ENCODE results near the gene EOGT.

Gene EOGT

GRCh38 chr3:69008980-69009379 is 4.5 kb downstream of the EOGT start:
- no peak for DNase-seq

DNA sequence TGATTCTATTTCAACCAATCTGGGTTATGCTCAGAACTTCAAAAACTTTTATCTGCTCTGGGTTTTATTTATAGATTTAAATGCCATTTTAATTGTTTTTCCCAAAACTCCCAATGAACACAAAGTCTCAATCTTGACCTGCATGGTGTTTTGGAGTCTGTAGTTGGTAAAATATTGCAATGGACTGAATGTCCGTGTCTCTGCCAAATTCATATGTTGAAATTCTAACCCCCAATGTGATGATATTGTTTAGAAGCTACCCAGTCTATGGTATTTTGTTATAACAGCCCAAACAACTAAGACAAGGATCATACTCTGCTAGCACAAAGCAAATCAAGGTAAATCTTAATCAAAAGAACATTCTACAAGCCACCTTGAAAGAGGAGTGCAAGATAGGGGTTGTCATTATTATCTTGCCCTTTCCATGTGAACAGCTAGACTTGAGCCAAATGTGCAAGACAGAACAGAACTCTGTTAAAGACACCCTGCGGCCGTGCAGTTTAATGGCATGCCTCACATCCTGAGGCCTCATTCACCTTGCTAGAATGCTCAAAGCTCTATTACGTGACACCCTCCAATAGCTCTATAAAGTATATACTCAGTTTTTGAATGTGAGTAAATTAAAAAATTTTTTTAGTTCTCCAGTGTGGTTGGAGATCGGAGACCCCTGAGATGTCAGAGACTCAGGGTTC is 7.5 kb downstream of the EOGT start:
- DNase-seq: no peak

GRCh38 chr3:69005071-69005790 is 8.3 kb downstream of the EOGT start:
- DNase-seq: no peak

DNA sequence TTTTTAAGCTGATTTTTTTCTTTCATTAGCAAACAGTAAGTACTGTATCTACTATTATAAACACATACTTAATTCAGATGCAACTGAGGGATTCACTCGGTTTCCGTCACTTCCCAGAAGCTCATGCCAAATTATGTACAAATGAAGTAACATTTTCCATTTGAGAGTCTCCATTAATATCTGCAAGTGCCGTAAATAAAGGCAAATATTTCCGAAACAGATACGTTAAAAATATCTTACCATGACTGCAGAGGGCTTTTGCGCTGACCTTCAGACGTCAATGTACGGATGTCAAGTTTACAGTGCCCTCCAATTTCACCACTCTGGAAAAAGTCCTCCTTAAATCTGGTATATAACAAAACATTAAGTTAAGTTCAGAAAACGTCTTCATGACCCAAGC is 9.3 kb downstream of the EOGT start:
- DNase-seq: no peak

DNA sequence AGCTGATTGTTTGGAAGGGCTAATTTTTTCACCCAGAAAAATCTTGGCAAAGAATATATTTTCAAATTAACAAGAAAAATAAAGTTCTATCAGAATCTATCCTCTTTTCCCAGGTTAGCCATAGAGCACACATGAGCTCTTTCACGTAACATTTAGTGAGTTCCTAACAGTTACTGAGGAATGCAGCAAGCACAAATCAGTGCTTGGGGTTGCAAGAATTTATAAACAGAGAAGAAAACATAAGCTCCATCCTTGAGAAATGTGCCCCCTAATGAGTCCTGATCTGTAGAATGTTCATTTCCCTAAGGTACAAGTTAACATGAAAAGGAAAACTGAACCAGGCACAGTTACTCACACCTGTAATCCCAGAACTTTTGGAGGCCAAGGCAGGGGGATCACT is 13.9 kb downstream of the EOGT start:
- no peak for DNase-seq

DNA sequence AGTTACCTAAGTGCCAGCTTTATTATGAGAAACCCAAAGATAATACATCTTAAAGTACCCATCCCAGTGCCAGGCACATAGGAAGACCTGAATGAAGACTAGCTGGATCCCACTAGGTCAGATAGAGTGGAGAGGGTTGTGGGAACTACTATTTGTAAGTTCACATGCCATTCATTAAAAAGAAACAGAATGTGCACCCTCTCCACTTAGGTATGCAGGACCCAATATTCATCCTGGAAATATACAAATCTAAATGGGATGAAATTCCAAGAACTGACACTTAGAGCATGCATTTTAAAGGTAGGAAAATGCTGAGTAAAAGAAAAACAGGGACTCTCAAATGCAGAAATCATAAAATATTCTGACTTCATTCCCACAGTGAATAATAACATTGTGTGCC is 14.3 kb downstream of the EOGT start:
- no peak for DNase-seq

- DNase-seq: no peak
Measured at GRCh38 chr3:68997887-68998286, 15.6 kb downstream of the EOGT start.

- DNase-seq: no peak
Measured at GRCh38 chr3:68996356-68996995, 17.0 kb downstream of the EOGT start.

GRCh38 chr3:68988740-68989139 is 24.7 kb downstream of the EOGT start:
- no peak for DNase-seq

DNA sequence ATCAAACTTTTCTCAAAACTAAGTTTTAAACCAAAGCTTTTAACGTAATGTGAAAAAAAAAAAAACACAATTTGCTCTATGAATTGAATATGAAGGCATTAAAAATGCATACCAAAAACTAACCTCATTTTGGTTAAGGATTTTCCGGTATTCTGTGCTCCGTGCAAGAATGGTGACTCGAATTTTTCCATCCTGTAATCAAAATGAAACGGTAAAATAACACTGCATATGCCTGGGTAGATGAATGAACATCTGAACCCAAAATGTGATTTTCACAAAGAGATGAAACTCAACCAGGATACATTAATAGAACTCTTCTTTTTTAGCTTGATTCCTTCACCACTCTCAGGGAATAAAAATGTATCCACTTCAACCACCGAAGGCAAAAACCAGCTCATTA is 26.2 kb downstream of the EOGT start:
- DNase-seq: no peak

- no peak for DNase-seq
Measured at GRCh38 chr3:68986496-68987208, 26.8 kb downstream of the EOGT start.

GRCh38 chr3:68985146-68985790 is 28.2 kb downstream of the EOGT start:
- DNase-seq: no peak

- DNase-seq: no peak
Measured at GRCh38 chr3:68984011-68984530, 29.4 kb downstream of the EOGT start.

GRCh38 chr3:68977486-68978167 is 35.9 kb downstream of the EOGT start:
- DNase-seq: no peak

GRCh38 chr3:68974711-68975110 is 38.8 kb downstream of the EOGT start:
- no peak for DNase-seq

DNA sequence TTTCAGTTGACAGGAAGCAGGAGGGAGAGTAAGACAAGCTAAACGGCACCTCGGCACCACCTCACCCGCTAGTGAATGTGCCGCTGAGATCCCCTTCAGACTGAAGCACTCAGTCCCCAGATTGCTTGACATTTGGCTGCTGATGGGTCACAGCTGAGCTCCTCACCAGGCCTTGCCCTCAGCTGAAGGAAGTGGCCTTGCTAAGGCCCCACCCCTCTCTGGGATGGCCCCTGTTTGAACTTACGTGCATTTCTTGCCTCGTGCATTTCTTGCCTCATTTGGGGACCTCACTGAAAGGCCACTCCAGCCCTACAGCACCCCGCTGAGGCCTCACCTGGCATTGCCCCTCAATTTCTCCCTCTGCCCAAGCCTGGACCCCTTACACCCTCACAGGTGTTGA is 39.8 kb downstream of the EOGT start:
- DNase-seq: no peak

DNA sequence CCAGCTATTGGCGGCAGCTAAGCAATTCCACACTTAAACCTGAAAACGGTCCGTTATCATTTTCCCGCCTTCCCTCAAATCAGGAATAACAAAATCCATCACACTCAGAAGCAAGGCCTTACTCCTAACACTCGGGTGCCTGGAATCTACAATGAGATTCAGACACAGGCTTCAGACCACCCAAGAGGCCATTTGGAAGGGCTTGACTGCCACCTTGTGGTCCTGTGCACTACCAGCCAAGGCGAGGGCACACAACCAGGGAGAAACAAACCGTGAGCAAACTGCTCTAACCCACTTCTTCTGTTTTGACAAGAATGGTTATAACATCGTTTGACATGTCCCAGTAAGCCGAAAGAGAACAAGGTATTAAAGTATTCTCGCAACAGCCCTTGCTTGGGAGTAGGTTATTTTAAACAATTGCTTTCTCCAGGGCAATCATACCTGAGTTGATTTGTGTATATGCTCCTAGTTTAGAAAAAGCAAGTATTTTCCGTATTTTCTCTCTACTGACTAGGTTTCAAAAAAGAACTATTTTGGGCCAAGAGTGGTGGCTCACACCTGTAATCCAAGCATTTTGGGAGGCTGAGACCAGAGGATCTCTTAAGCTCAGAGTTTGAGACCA is 41.0 kb downstream of the EOGT start:
- DNase-seq: peak; percentile 33

- no peak for DNase-seq
Measured at GRCh38 chr3:68964694-68965093, 48.8 kb downstream of the EOGT start.

- DNase-seq: no peak
Measured at GRCh38 chr3:68963891-68964290, 49.6 kb downstream of the EOGT start.

- no peak for DNase-seq
Measured at GRCh38 chr3:68963376-68963775, 50.1 kb downstream of the EOGT start.

DNA sequence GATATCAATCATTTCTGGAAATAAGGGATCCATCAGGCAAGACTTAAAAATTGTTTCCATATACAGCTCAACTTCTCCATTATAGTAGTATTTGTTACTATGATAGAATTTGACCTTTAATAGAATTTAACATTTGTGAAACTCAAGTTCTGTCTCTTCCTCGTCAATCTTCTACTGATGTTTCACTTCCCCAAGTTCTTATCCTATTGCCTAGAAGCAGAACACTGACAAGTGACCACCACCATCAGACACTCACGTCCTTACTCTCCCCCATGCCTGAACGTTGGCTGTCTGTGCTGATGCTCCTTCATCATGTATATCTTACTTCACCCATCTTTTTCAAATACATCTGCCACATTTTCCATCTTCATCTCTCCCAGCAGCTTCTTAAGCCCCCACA is 54.6 kb downstream of the EOGT start:
- no peak for DNase-seq

DNA sequence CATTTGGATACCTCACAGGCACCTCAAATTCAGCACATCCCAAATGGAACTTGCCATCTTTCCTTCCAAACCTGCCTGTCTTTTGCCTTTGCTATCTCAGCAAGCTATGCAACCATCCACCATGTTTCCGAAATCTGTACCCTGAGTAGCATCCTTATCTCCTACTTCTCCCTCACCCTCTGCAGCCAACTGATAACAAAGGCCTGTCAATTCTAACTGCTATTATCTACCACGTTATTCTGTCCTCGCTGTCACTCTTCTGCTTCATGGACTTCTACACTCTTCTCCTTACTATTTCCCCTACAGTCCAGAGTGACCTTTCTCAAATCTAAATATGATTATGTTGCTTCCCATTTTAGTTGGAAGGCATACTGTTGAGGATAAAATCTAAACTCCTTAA is 55.6 kb downstream of the EOGT start:
- no peak for DNase-seq
